Neutrophil (primary cell): ENCODE measurements around the gene ALG2.
"Not testable (repeated sequence)": the region's sequence is repeated elsewhere in the genome, so short reads cannot be mapped to it uniquely, and the experiment has no call there.

Experiments used
- H3K27ac ChIP-seq: fragments of 200-600 bp; sonication (generic); 2 replicates; pipeline ENCODE4 v1.5.1; 2016; ENCODE audit warnings: mild to moderate bottlenecking, moderate library complexity
- H3K27me3 ChIP-seq: fragments of 200-600 bp; sonication (generic); 2 replicates; pipeline ENCODE4 v1.6.0; 2016; ENCODE audit warnings: mild to moderate bottlenecking
- H3K36me3 ChIP-seq: fragments of 200-600 bp; sonication (generic); 2 replicates; pipeline ENCODE4 v1.5.1; 2017
- H3K4me1 ChIP-seq, 2 experiments: fragments of 200-600 bp in 1 of 2; sonication (generic) in 1 of 2; 1 replicate in 1 of 2; 2 replicates in 1 of 2; pipeline versions ENCODE4 v1.5.1 to v1.6.1; 2013 to 2016; ENCODE audit warnings: low read depth in 1 of 2, low read length in 1 of 2, mild to moderate bottlenecking in 1 of 2, moderate library complexity in 1 of 2; ENCODE audit not compliant: control insufficient read depth in 1 of 2, insufficient read depth in 1 of 2
- H3K4me3 ChIP-seq, 2 experiments: fragments of 200-600 bp in 1 of 2; sonication (generic) in 1 of 2; 1 replicate in 1 of 2; 2 replicates in 1 of 2; pipeline ENCODE4 v1.5.1; 2013 to 2016; ENCODE audit warnings: low read depth in 1 of 2, low read length in 1 of 2, mild to moderate bottlenecking in 1 of 2, moderate library complexity in 1 of 2
- H3K9me3 ChIP-seq: fragments of 200-600 bp; sonication (generic); 2 replicates; pipeline ENCODE4 v1.5.1; 2016
- CTCF ChIP-seq: fragments of 200-600 bp; sonication (generic); IDR thresholded peaks from 2 replicates; pipeline ENCODE4 v1.5.1; 2016; ENCODE audit warnings: antibody characterized with exemption

Gene ALG2

GRCh38 chr9:99199938-99200539 lies 21.7 kb downstream of the ALG2 start:
- Histone ChIP-seq H3K27ac (no peak overlapping the region), H3K4me1 (no peaks in the 10 kb centered on the region), H3K9me3 (no peaks in the 10 kb centered on the region), H3K4me3 (no peak overlapping the region), H3K36me3 (no peaks in the 10 kb centered on the region), H3K27me3 (no peaks in the 10 kb centered on the region)
- TF ChIP-seq CTCF: no peak

GRCh38 chr9:99197987-99198386 lies 23.8 kb downstream of the ALG2 start:
- Histone ChIP-seq H3K4me1 (no peaks in the 10 kb centered on the region), H3K4me3 (no peak overlapping the region), H3K27me3 (no peaks in the 10 kb centered on the region), H3K9me3 (no peaks in the 10 kb centered on the region), H3K27ac (no peak overlapping the region), H3K36me3 (no peaks in the 10 kb centered on the region)
- TF ChIP-seq CTCF: no peak

DNA sequence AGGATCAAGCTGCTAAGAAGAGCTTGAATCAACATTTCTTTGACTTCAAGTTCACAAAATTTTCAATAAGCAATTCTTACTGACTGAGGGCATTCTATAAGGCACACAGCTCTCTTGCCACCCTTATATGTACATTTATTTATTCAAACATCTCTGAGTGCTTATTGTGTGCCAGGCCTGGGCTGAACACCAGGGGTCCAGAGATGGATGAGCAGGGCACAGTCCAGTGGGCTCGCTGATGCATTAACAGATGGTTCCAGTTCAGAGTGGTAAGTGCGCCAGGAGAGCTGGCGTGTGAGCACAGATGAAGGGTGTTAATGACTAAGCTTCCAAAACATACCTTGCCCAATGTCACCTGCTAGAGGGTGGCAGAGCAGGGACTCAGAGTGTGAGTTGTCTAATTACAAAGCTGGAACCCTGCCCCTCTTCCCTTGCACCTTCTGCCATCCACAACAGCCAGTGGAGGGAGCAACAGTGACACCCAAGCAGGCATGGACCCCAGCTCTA lies 24.6 kb downstream of the ALG2 start:
- Histone ChIP-seq H3K27me3 (peaks cover 3% of the 10 kb centered on the region), H3K4me1 (no peaks in the 10 kb centered on the region), H3K27ac (no peak overlapping the region), H3K9me3 (no peaks in the 10 kb centered on the region), H3K36me3 (no peaks in the 10 kb centered on the region), H3K4me3 (no peak overlapping the region)
- no peak for TF ChIP-seq CTCF

DNA sequence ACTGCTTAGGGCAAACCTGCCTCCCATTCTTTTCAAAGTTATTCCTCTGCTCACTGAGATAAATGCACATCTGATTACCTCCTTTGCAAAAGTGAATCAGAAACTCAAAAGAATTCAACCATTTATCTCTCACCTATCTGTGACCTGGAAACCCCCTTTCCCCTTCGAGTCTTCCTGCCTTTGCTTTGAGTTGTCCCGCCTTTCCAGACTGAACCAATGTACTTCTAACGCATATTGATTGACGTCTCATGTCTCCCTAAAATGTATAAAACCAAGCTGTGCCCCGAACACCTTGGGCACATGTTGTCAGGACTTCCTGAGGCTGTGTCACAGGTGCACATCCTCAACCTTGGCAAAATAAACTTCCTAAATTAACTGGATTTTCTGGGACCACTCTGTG lies 25.3 kb downstream of the ALG2 start:
- not testable (repeated sequence) for H3K36me3 ChIP-seq, H3K9me3 ChIP-seq, H3K27ac ChIP-seq, H3K4me1 ChIP-seq, H3K27me3 ChIP-seq, H3K4me3 ChIP-seq

GRCh38 chr9:99193466-99193821 lies 28.3 kb downstream of the ALG2 start:
- Histone ChIP-seq H3K27ac (no peak overlapping the region), H3K9me3 (no peaks in the 10 kb centered on the region), H3K4me3 (no peak overlapping the region), H3K36me3 (no peaks in the 10 kb centered on the region), H3K27me3 (peaks cover 6% of the 10 kb centered on the region), H3K4me1 (no peaks in the 10 kb centered on the region)
- TF ChIP-seq CTCF: no peak

- H3K9me3 ChIP-seq: no peaks in the 10 kb centered on the region
- no peaks in the 10 kb centered on the region for H3K4me1 ChIP-seq
- no peaks in the 10 kb centered on the region for H3K36me3 ChIP-seq
- no peak overlapping the region for H3K4me3 ChIP-seq
- TF ChIP-seq CTCF: no peak
- H3K27me3 ChIP-seq: peaks cover 6% of the 10 kb centered on the region
- no peak overlapping the region for H3K27ac ChIP-seq
Observed at GRCh38 chr9:99192786-99193465, 28.8 kb downstream of the ALG2 start.
